ENCODE measurements around the gene VMAC.

VMAC gene

DNA sequence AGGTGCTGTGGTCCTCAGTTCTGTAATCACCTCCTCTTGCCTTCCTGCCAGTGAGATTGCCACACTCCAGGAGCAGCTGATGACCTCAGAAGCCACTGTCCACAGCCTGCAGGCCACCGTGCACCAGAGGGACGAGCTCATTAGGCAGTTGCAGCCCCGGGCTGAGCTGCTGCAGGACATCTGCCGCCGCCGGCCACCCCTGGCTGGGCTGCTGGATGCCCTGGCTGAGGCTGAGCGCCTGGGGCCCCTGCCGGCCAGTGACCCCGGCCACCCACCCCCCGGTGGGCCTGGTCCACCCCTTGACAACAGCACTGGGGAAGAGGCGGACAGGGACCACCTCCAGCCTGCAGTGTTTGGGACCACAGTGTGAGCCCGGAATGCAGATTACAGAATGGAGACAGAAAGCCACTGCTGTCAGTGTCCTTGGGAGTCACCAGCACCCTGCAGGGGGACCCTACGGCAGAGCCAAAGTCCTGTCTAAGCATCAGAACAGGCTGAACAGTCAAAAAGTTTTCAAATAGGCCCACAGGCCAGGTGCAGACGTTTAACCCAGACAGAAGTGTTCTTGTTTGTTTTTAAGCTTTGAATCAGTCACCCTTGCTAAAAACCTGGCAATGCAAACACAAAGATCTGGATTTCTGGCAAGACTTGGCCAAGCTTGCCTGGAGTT lies 4.2 kb downstream of the VMAC start:
- Histone ChIP-seq H3K36me3 (ENCODE audit: insufficient read depth, low read length) (no peaks in the 10 kb centered on the region), H3K4me1 (ENCODE audit: insufficient read depth, low read length) (no peaks in the 10 kb centered on the region), H3K9me3 (ENCODE audit: control insufficient read depth, insufficient read depth, low read length) (no peaks in the 10 kb centered on the region), H3K9ac (ENCODE audit: low read depth, low read length) (no peak overlapping the region)

DNA sequence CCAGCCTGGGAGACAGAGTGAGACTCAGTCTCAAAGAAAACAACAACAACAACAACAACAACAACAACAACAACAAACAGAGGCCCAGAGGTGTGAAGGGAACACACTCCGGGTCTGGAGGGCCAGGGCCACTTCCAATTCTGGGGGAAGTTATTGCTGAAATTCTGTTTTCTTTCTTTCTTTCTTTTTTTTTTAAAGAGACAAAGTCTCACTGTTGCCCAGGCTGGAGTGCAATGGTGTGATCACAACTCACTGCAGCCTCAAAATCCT lies 5.9 kb downstream of the VMAC start:
- no peak overlapping the region for H3K9ac ChIP-seq (ENCODE audit: low read depth, low read length)
- H3K9me3 ChIP-seq (ENCODE audit: control insufficient read depth, insufficient read depth, low read length): no peaks in the 10 kb centered on the region
- H3K36me3 ChIP-seq (ENCODE audit: insufficient read depth, low read length): no peaks in the 10 kb centered on the region
- no peaks in the 10 kb centered on the region for H3K4me1 ChIP-seq (ENCODE audit: insufficient read depth, low read length)

DNA sequence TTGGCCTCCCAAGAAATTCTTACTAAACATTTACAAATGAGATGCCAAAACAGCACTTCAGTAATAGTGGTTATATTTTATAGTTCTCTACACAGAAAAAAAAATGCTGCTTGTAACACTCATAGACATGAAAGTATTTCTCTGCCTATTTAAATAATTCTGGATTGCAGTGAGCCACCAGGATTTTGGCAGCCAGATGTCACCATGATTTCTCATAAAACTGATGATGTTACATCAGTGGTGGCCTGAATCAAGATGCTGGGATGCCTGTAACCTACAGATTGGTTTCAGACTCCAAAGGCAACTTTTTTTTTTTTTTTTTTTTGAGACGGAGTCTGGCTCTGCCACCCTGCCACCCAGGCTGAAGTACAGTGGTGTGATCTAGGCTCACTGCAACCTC lies 6.7 kb downstream of the VMAC start:
- H3K9me3 ChIP-seq (ENCODE audit: control insufficient read depth, insufficient read depth, low read length): no peaks in the 10 kb centered on the region
- H3K9ac ChIP-seq (ENCODE audit: low read depth, low read length): no peak overlapping the region
- no peaks in the 10 kb centered on the region for H3K36me3 ChIP-seq (ENCODE audit: insufficient read depth, low read length)
- no peaks in the 10 kb centered on the region for H3K4me1 ChIP-seq (ENCODE audit: insufficient read depth, low read length)

DNA sequence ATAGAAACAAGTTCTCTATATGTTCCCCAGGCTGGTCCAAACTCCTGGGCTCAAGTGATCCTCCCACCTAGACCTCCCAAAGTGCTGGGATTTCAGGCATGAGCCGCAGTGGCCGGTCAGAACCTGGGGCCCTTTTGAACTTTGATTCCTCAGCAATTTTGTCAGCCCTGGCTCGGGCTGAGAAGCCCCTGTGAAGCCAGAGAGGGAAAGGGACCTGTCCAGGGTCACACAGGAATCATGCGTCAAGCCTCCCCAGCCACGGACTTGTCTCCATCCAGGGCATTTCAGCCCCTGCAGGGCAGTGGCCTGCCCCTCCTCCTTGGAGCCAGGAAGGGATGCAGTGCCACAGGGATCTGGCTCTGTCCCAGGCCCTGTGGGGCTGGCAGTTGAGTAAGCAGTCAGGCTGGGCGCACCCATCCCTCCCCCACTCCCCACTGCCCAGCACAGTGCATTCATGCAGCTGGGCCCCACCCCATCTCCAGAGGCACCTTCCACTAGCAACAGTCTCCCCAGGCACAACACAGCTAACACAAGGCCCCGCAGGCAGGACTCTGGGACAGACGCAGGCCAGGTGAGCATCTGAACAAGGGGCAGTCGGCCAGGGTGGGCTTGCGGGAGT lies 9.2 kb downstream of the VMAC start, which contains the start of gene CAPS:
TSS of gene CAPS (plus strand) at position 516 of the 619 bp plus-strand sequence. CDS start 153 bp downstream, outside the sequence.
- Histone ChIP-seq H3K9ac (ENCODE audit: low read depth, low read length) (no peak within 1 kb of the TSS), H3K9me3 (ENCODE audit: control insufficient read depth, insufficient read depth, low read length) (no peaks in the 10 kb centered on the region), H3K4me1 (ENCODE audit: insufficient read depth, low read length) (no peaks in the 10 kb centered on the region), H3K36me3 (ENCODE audit: insufficient read depth, low read length) (no peaks in the 10 kb centered on the region)

DNA sequence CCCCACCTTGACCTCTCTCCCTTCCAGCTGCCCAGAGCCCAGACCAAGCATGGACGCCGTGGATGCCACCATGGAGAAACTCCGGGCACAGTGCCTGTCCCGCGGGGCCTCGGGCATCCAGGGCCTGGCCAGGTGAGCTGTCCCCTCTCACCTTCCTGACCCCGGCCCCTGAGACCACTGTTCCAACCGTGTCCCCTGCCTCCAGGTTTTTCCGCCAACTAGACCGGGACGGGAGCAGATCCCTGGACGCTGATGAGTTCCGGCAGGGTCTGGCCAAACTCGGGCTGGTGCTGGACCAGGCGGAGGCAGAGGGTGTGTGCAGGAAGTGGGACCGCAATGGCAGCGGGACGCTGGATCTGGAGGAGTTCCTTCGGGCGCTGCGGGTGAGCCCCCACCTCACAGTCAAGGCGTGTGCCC lies 9.7 kb downstream of the VMAC start:
- Histone ChIP-seq H3K9me3 (ENCODE audit: control insufficient read depth, insufficient read depth, low read length) (no peaks in the 10 kb centered on the region), H3K36me3 (ENCODE audit: insufficient read depth, low read length) (no peaks in the 10 kb centered on the region), H3K9ac (ENCODE audit: low read depth, low read length) (no peak overlapping the region), H3K4me1 (ENCODE audit: insufficient read depth, low read length) (no peaks in the 10 kb centered on the region)

DNA sequence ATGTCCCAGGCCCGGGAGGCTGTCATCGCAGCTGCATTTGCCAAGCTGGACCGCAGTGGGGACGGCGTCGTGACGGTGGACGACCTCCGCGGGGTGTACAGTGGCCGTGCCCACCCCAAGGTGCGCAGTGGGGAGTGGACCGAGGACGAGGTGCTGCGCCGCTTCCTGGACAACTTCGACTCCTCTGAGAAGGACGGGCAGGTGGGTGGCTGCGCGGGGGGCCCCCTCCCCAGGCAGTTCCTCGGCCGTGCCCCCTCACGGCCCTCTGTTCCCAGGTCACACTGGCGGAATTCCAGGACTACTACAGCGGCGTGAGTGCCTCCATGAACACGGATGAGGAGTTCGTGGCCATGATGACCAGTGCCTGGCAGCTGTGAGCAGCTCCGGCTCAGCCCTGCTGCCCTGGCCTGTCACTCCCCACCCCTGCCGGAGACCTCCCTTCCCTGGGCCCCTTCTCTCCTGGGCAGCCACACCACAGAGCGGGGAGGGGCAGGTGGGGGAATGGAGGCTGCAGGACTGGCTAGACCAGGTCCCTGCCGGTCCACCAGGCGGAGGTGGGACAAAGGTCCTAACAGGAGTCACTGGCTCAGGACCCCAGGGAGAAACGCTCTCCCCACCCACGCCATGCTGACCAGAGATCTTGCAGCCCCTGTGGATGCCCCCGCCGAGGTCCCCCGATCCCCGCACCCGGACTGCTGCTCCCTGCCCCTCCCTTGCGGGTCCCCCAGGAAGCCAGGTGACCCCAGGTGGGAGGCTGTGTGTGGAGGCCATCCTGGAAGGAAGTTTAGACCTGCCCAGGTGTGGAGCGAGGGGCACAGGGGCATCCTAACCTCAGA lies 10.5 kb downstream of the VMAC start:
- Histone ChIP-seq H3K9me3 (ENCODE audit: control insufficient read depth, insufficient read depth, low read length) (no peaks in the 10 kb centered on the region), H3K36me3 (ENCODE audit: insufficient read depth, low read length) (no peaks in the 10 kb centered on the region), H3K9ac (ENCODE audit: low read depth, low read length) (no peak overlapping the region), H3K4me1 (ENCODE audit: insufficient read depth, low read length) (no peaks in the 10 kb centered on the region)

DNA sequence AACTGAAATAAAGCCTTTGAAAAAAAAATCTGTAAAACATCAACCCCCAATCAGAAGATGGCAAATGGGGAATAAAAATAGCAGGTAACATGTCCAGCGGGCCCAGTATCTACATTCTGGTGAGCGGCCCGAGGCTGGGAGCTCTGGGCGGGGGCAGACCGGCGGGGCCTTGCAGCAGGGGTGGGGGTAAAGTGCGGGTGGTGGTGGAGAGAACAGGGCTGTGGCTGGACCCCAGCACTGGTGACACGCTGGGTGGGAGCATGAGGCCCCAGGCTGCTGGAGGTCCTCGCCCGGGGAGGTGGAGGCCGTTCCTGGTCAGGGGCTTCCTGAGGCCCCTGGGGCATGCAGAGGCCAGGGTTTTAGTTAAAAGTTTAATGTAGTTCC lies 11.1 kb downstream of the VMAC start:
- Histone ChIP-seq H3K9ac (ENCODE audit: low read depth, low read length) (no peak overlapping the region), H3K36me3 (ENCODE audit: insufficient read depth, low read length) (no peaks in the 10 kb centered on the region)

DNA sequence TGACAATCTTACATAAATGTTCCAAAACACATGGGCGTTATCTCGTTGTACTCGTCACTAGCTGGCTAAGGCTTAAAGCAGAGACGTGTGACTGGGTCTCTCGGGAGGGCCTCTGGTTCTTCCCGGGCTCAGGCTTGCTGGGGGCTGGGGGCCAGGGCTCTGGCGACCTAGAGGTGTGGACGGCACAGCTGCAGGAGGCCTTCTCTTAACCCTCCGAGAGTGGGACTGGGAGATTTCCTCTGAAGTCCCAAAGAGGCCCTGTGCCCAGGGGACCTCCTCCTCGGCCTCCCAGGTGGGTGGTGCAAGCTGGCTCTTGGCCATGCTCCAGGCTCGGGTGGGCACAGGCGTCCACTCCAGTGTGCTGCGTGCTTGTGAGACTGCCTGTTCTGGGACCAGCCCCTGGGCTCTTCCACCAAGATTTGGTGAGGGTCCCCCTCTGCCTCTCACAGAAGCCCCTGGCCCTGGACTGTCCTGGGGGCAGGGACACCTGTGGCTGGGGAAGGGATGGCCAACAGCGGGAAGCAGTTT lies 11.6 kb downstream of the VMAC start:
- H3K36me3 ChIP-seq (ENCODE audit: insufficient read depth, low read length): no peaks in the 10 kb centered on the region
- H3K9ac ChIP-seq (ENCODE audit: low read depth, low read length): no peak overlapping the region
- H3K9me3 ChIP-seq (ENCODE audit: control insufficient read depth, insufficient read depth, low read length): no peaks in the 10 kb centered on the region
- no peaks in the 10 kb centered on the region for H3K4me1 ChIP-seq (ENCODE audit: insufficient read depth, low read length)

More for the DNA sequence above, 11.1 kb downstream of the VMAC start:
- Histone ChIP-seq H3K4me1 (ENCODE audit: insufficient read depth, low read length) (no peaks in the 10 kb centered on the region), H3K9me3 (ENCODE audit: control insufficient read depth, insufficient read depth, low read length) (no peaks in the 10 kb centered on the region)

DNA sequence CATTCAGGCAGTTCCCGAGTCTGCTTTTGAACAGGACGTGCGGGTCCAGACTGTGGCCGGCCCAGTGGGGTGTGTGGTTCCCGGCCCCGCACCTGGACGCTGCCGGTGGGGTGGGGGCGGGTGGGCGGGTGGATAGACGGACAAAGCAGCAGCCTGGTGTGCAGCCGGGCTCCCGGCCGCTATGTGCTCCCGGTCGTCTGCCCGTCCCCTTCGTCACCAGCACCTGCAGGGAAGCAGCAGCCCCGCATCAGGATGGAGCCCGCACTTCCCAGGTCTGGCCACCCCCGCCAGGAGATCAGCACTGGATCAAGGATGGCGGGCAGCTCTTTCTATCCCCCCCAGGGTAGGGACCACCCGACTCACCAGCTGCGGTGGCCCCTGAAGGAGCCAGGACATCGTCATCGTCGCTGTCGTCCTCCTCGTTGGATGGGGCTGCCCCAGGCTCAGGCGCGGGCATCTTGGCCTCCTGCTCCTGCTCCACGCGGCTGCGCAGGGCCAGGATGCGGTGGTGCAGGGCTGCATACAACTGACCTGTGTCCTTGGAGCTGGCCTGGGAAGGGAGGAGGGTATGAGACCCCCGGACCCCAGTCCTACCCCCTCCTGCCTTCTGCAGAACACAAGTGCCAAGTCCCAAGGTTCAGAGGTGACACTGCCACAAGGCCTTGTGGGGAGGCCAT lies 12.9 kb downstream of the VMAC start:
- Histone ChIP-seq H3K36me3 (ENCODE audit: insufficient read depth, low read length) (peaks cover 9% of the 10 kb centered on the region; the same call in 1 of the 2 replicates), H3K9me3 (ENCODE audit: control insufficient read depth, insufficient read depth, low read length) (no peaks in the 10 kb centered on the region), H3K9ac (ENCODE audit: low read depth, low read length) (no peak overlapping the region), H3K4me1 (ENCODE audit: insufficient read depth, low read length) (no peaks in the 10 kb centered on the region)

DNA sequence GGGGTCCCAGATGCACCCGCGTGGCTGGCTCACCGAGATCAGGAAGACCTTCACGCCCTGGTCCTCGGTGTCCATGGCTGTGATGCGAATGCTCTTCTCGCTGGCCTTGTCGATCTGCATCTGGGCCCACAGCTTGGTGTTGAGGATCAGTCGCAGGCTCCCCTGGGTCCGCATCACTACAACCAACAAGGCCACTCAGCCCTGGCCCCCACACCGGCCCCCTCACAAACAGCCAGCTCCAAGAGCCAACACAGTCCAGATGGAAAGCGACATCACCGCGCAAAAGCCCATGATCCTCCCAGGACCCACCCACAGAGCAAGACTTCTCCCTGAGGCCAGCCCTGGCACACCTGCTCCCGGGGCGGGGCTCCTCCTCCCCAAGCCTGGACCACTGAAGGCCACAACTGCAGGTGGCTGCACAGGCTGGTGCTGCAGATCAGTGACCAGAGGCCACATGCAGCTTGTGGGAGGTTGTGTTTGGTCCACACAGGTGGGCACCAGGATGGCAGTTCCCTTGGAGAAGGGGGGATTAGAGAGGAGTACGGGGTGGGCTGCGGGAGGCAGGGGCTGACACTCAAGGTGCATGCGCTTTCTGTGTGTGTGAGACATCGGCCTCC lies 13.9 kb downstream of the VMAC start:
- Histone ChIP-seq H3K9ac (ENCODE audit: low read depth, low read length) (no peak overlapping the region), H3K9me3 (ENCODE audit: control insufficient read depth, insufficient read depth, low read length) (no peaks in the 10 kb centered on the region), H3K36me3 (ENCODE audit: insufficient read depth, low read length) (peaks cover 11% of the 10 kb centered on the region), H3K4me1 (ENCODE audit: insufficient read depth, low read length) (no peaks in the 10 kb centered on the region)

DNA sequence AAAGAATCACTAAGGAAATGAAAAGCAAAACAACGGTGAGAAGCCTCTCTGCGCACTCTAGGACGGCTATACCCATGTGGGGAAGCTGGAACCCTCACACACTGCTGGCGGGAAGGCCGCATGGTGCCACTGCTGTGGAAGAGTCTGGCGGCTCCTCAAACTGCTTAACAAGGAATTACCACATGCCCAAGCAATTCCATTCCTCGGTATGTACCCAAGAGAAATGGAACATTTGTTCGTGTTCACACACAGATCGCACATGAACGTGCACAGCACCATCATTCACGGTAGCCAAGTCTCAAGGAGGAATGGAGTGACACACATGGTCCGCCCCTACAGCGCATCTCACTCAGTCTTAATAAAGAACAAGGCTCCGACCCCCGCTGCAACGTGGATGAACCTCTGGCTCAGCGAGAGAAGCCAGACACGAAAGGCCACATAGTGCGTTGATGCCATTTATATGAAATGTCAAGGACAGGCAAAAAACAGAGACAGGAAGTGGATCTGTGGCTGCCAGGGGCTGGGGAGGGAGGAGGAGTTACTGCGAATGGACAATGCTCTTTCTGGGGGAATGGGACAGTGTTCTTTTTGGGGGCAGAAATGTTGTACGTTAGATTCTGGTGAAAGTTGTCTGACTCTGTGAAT lies 17.0 kb downstream of the VMAC start:
- Histone ChIP-seq H3K9ac (ENCODE audit: low read depth, low read length) (no peak overlapping the region), H3K36me3 (ENCODE audit: insufficient read depth, low read length) (peaks cover 31% of the 10 kb centered on the region), H3K9me3 (ENCODE audit: control insufficient read depth, insufficient read depth, low read length) (no peaks in the 10 kb centered on the region), H3K4me1 (ENCODE audit: insufficient read depth, low read length) (no peaks in the 10 kb centered on the region)

DNA sequence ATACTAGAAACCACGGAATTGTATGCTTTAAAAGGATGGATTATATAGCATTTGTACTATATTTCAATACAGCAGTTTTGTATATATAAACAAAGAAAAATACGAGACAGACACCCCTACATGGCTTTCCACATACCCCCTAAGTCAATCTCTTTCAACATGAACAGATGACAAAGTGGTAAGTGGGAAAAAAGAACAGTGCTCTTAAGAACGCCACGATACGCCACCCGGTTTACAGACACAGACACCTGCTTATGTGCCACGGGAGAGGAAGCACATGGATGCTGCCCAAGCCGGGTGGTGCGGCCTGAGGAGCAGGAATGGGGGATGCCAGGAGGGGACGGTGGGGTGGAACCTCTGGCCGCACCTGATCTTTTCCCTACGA lies 17.5 kb downstream of the VMAC start:
- H3K36me3 ChIP-seq (ENCODE audit: insufficient read depth, low read length): peaks cover 33% of the 10 kb centered on the region

DNA sequence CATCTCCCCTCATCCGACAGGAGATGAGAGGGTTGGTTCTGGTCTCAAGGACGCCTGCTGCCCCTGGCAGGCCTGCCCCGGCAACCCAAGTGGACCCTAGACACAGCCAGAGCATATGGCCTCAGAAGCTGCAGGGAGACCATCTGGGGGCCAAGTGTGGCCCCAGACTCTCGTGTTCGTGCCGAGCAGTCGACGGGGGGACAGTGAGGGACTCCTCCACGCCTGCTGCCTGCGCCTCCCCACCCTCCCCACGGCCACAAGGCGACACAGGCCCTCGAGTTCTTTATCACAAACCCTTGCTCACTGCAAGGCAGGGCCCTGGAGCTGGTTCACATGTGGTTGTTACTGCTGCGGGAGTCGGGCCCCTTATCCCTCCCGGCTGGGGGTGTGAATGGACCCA lies 18.7 kb downstream of the VMAC start:
- H3K9me3 ChIP-seq (ENCODE audit: control insufficient read depth, insufficient read depth, low read length): no peaks in the 10 kb centered on the region
- no peak overlapping the region for H3K9ac ChIP-seq (ENCODE audit: low read depth, low read length)
- H3K4me1 ChIP-seq (ENCODE audit: insufficient read depth, low read length): no peaks in the 10 kb centered on the region
- peaks cover 41% of the 10 kb centered on the region for H3K36me3 ChIP-seq (ENCODE audit: insufficient read depth, low read length)

More for the DNA sequence above, 17.5 kb downstream of the VMAC start:
- no peaks in the 10 kb centered on the region for H3K9me3 ChIP-seq (ENCODE audit: control insufficient read depth, insufficient read depth, low read length)
- no peak overlapping the region for H3K9ac ChIP-seq (ENCODE audit: low read depth, low read length)
- no peaks in the 10 kb centered on the region for H3K4me1 ChIP-seq (ENCODE audit: insufficient read depth, low read length)
